HEK293T (cell line): ENCODE data around the gene DCDC2C.

Experiments used
- CTCF ChIA-PET: fragments of 350-600 bp; formaldehyde crosslinking; extraction: SDS; loops from one replicate; lab custom pipeline; 2021; ENCODE audit warnings: antibody characterized with exemption, inconsistent platforms; lab: Yijun Ruan, JAX
- POLR2A ChIA-PET: fragments of 350-600 bp; formaldehyde crosslinking; extraction: SDS; loops from one replicate; lab custom pipeline; 2020; ENCODE audit warnings: antibody characterized with exemption, inconsistent platforms; lab: Yijun Ruan, JAX
- DNase-seq: peaks from one replicate; pipeline ENCODE4 v3.0.0; 2012; ENCODE audit warnings: mixed read lengths; ENCODE audit errors: extremely low spot score
- ARNT ChIP-seq: fragments of 450-650 bp; IDR thresholded peaks from 2 replicates; pipeline ENCODE4 v1.6.1; 2017; ENCODE audit warnings: mild to moderate bottlenecking
- BHLHE40 ChIP-seq: fragments of 450-650 bp; IDR thresholded peaks from 2 replicates; pipeline ENCODE4 v1.6.1; 2016; ENCODE audit warnings: mild to moderate bottlenecking, moderate library complexity, borderline replicate concordance
- CTBP1 ChIP-seq: fragments of 450-650 bp; IDR thresholded peaks from 2 replicates; pipeline ENCODE4 v1.6.1; 2016; ENCODE audit warnings: borderline replicate concordance
- ELF4 ChIP-seq: fragments of 450-650 bp; IDR thresholded peaks from 2 replicates; pipeline ENCODE4 v1.6.1; 2017; ENCODE audit warnings: antibody characterized with exemption
- FOXA1 ChIP-seq: fragments of 450-650 bp; IDR thresholded peaks from 2 replicates; pipeline ENCODE4 v1.6.1; 2016; ENCODE audit warnings: mild to moderate bottlenecking
- FOXK2 ChIP-seq: fragments of 450-650 bp; IDR thresholded peaks from 2 replicates; pipeline ENCODE4 v1.6.1; 2016; ENCODE audit warnings: mild to moderate bottlenecking
- FOXM1 ChIP-seq: fragments of 450-650 bp; IDR thresholded peaks from 2 replicates; pipeline ENCODE4 v1.6.1; 2017; ENCODE audit warnings: mild to moderate bottlenecking, borderline replicate concordance
- HDGF ChIP-seq: fragments of 450-650 bp; IDR thresholded peaks from 2 replicates; pipeline ENCODE4 v1.6.1; 2017; ENCODE audit warnings: antibody characterized with exemption, borderline replicate concordance
- L3MBTL2 ChIP-seq: fragments of 450-650 bp; conservative IDR thresholded peaks from 2 replicates; pipeline ENCODE4 v1.6.1; 2016; ENCODE audit warnings: mild to moderate bottlenecking
- LEF1 ChIP-seq: fragments of 450-650 bp; IDR thresholded peaks from 2 replicates; pipeline ENCODE4 v1.6.1; 2017; ENCODE audit warnings: mild to moderate bottlenecking, borderline replicate concordance
- NFRKB ChIP-seq: fragments of 450-650 bp; IDR thresholded peaks from 2 replicates; pipeline ENCODE4 v1.6.1; 2016; ENCODE audit warnings: mild to moderate bottlenecking, moderate library complexity
- SP1 ChIP-seq: fragments of 450-650 bp; IDR thresholded peaks from 2 replicates; pipeline ENCODE4 v1.6.1; 2017
- SUZ12 ChIP-seq: fragments of 450-650 bp; IDR thresholded peaks from 2 replicates; pipeline ENCODE4 v1.6.1; 2016; ENCODE audit warnings: mild to moderate bottlenecking
- TARDBP ChIP-seq: fragments of 450-650 bp; IDR thresholded peaks from 2 replicates; pipeline ENCODE4 v1.6.1; 2016
- ZNF384 ChIP-seq: fragments of 450-650 bp; IDR thresholded peaks from 2 replicates; pipeline ENCODE4 v1.6.1; 2016
- TF ChIP-seq, protein P1 (sequence below): fragments of 450-650 bp; IDR thresholded peaks from 2 replicates; pipeline ENCODE4 v1.6.1; 2016

DCDC2C gene

GRCh38 chr2:3703236-3703756, at the start of gene DCDC2C:
DCDC2C (plus strand) TSS chr2:3703575; CDS start chr2:3703752, 177 bp downstream.
- ChIA-PET POLR2A (no interaction called here), CTCF (no interaction called here)
- DNase-seq: no peak
- no peak for TF ChIP-seq ELF4
- TF ChIP-seq SUZ12: no peak
- no peak for TF ChIP-seq ARNT
- TF ChIP-seq NFRKB: no peak
- TF ChIP-seq FOXK2: no peak
- no peak for TF ChIP-seq LEF1
- TF ChIP-seq FOXA1: no peak

- POLR2A ChIA-PET: interaction anchor here (1.3 kb wide), 1 partner anchor 96 kb away, joined by 3 read pairs; the partner anchor contains the start of gene RNASEH1
- CTCF ChIA-PET: no interaction called here
These were observed 49.4 kb upstream of the DCDC2C start for GRCh38 chr2:3654011-3654410.

DNA sequence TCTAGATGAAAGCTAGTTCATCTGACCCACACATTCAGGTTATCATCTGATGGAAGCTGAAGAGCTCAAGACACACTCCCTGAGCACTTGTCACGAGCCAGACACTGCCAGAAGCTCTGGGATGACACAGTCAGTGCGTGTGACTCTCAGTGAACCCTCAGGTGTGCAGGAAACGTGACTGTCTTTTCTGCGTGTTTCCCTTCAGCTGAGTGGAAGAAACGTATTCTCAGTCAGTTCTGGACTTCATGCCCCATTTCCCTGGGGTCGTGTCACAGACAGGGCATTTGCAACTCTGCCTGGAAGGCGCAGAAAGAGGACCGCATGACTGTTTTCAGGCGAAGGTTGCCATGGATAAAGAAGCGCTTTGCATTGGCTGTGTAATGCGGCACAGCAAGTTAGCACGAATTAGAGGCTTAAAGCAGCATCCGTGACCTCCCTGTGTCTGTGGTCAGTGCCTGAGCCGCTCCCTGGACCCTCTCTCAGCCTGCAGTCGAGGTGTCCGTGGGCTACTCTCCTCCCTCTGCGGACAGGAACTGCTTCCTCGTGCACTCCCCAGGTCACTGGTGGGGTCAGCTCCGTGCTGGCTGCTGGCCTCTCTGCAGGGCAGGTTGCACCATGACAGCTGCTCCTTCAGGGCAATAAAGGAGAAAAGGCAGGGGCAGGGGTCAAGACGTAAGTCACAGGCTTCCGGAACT, 48.7 kb upstream of the DCDC2C start:
- TF ChIP-seq HDGF (no peak), BHLHE40 (no peak), FOXA1 (no peak), ARNT (no peak), NFRKB (no peak), CTBP1 (no peak), SP1 (no peak), L3MBTL2 (no peak)
- TF ChIP-seq, protein P1, sequence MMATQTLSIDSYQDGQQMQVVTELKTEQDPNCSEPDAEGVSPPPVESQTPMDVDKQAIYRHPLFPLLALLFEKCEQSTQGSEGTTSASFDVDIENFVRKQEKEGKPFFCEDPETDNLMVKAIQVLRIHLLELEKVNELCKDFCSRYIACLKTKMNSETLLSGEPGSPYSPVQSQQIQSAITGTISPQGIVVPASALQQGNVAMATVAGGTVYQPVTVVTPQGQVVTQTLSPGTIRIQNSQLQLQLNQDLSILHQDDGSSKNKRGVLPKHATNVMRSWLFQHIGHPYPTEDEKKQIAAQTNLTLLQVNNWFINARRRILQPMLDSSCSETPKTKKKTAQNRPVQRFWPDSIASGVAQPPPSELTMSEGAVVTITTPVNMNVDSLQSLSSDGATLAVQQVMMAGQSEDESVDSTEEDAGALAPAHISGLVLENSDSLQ: no peak
- POLR2A ChIA-PET: no interaction called here
- CTCF ChIA-PET: no interaction called here
- no peak for DNase-seq

More at GRCh38 chr2:3654011-3654410, 49.4 kb upstream of the DCDC2C start:
- DNase-seq: no peak
- TF ChIP-seq FOXK2 (no peak), NFRKB (no peak), ELF4 (no peak)

DNA sequence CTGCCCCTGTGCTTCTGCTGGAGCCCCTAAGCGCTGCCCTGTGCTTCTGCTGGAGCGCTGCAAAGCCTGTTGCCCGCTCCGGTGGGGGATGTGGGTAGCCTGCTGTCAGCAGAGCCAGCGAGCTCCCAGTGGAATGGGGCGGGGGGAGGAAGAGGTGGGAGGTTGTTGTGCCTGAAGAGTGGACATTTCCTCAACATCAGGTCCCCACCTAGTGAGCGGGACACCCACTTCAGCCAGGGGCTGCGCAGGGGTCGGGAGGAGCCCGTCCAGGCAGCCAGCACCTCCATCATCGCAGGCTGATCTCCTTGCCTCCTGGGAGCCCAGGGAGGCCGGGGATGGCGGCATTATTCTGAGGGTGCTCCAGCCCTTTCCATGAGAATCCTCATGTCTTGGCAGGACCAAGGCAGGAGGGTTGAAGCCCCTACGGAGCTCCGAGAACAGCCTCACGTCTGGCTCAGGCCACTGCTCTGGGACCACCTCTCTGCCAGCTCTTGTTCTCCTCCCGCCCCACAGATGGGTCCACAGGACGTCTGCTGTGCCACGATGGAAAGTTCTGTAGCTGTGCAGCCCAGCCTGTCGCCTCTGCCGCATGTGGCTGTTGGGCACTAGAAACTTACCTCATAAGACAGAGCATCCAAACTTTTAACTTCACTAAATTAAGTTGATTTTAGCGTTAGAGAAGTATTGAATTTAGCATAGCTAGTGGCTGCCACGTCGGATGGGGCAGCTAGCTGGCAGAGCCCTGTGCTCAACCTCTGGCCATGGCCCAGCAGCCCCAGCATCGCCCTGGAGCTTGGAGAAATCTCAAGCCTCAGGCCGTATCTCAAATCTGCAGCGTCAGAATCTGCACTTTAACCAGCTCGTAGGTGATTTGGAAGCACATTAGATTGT, 47.3 kb upstream of the DCDC2C start:
- DNase-seq: no peak
- POLR2A ChIA-PET: no interaction called here
- CTCF ChIA-PET: no interaction called here
- TF ChIP-seq SP1 (no peak), HDGF (no peak), ZNF384 (no peak), LEF1 (no peak), FOXM1 (no peak), TARDBP (no peak), CTBP1 (no peak), SUZ12 (no peak), ELF4 (no peak), NFRKB (no peak), ARNT (no peak), FOXK2 (no peak), L3MBTL2 (no peak), BHLHE40 (no peak), FOXA1 (no peak)

DNA sequence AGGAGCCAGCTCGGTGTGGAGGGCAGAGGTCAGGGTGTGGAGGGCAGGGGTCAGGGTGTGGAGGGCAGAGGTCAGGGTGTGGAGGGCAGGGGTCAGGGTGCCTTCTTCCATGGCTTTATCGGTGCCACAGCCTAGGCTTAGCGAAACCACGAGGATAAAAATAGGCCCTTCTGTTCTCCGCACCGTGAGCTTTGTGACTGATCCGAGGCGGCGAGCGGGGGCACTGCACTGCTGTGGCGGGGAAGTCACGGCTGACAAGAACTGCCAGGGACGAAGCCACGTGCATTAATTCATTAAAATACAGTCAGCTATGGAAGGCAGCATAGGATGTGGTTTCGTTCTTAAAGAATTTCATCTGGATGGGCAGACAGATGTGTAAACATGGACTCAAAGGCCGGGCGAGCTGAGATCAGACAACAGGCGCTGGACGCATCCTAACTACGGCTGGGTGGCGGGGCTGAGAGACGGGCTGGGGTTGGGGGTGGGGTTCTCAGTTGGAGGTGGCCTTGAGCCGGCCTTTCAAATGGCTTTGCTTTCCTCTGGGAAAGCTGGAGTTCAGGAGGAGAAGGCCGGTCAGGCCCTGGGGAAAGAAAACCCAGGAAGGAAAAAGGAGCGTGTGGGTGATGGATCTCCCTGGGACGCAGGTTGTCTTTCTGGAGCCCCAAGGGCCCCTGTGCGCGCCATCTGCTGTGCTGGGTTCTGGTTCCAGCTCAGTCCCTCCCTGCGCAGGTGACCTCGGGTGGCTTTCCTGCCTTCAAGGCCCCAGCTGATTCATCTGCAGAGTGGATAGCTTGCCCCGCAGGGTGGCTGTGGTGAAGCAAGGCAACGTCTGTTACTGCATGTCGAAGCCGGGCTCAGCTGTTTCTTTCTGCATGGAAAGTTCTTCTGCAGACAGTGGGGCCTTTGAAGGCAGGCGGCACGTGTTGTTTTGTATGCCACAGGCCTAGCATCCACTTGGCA, 46.3 kb upstream of the DCDC2C start:
- POLR2A ChIA-PET: no interaction called here
- DNase-seq: no peak
- CTCF ChIA-PET: no interaction called here
- no peak for TF ChIP-seq LEF1
- no peak for TF ChIP-seq L3MBTL2
- TF ChIP-seq, protein P1: no peak
- no peak for TF ChIP-seq HDGF
- TF ChIP-seq SUZ12: no peak
- TF ChIP-seq FOXA1: no peak

- ChIA-PET POLR2A (no interaction called here), CTCF (interaction anchor here (0.6 kb wide), 1 partner anchor 122 kb away, joined by 3 read pairs; no protein-coding TSS in a partner anchor)
- no peak for DNase-seq
- no peak for TF ChIP-seq L3MBTL2
- no peak for TF ChIP-seq TARDBP
- no peak for TF ChIP-seq BHLHE40
- TF ChIP-seq FOXK2: no peak
- TF ChIP-seq LEF1: no peak
- no peak for TF ChIP-seq SUZ12
These were observed 45.5 kb upstream of the DCDC2C start, which contains the start of gene ALLC for GRCh38 chr2:3657881-3658280. ALLC (plus strand) TSS chr2:3658200; CDS start chr2:3671158, 12,958 bp downstream.
